OCI-LY1 (cell line): Measurements from ENCODE around the gene NRG2.

Experiments
- CTCF ChIP-seq: fragments of 200-600 bp; sonication (generic), shearing (Covaris generic); IDR thresholded peaks from 2 replicates; pipeline ENCODE4 v1.5.1; 2017; ENCODE audit warnings: mild to moderate bottlenecking, antibody characterized with exemption, low read length, moderate library complexity, mixed read lengths
- EZH2 ChIP-seq: fragments of 200-600 bp; sonication (generic), shearing (Covaris generic); IDR thresholded peaks from 2 replicates; pipeline ENCODE4 v1.8.0; 2017; ENCODE audit warnings: borderline replicate concordance, mixed run types, mild to moderate bottlenecking, antibody characterized with exemption, low read length, moderate library complexity, mixed read lengths

GRCh38 chr5:140049713-140050112, 6.6 kb upstream of the NRG2 start:
- TF ChIP-seq CTCF (no peak), EZH2 (no peak)
